Choroid plexus epithelial cell (primary cell): ENCODE results near the gene UPK2.

ENCODE experiments used
- DNase-seq: peaks from one replicate; pipeline ENCODE4 v3.0.0-alpha.2; 2010; ENCODE audit warnings: low read depth
- H3K4me3 ChIP-seq: 2 replicates; pipeline ENCODE4 v1.5.1; 2011; ENCODE audit warnings: low read depth, mild to moderate bottlenecking, control low read depth, low read length, moderate library complexity
- CTCF ChIP-seq: conservative IDR thresholded peaks from 2 replicates; pipeline ENCODE4 v1.5.1; 2011; ENCODE audit warnings: low read depth, mild to moderate bottlenecking, control low read depth, inconsistent platforms, low read length, moderate library complexity

Gene UPK2

GRCh38 chr11:118927554-118928100 is 28.5 kb upstream of the UPK2 start:
- peak overlapping the region; percentile 78 for H3K4me3 ChIP-seq
- DNase-seq, result no peak
- TF ChIP-seq CTCF, result no peak

- TF ChIP-seq CTCF, result peak; percentile 94
- H3K4me3 ChIP-seq, result peak overlapping the region; percentile 78
- peak; percentile 94 for DNase-seq
These were observed 27.8 kb upstream of the UPK2 start for GRCh38 chr11:118928101-118928869.

- peak; percentile 60 for DNase-seq
- peak overlapping the region; percentile 78 for H3K4me3 ChIP-seq
- TF ChIP-seq CTCF, result no peak
These were observed 27.1 kb upstream of the UPK2 start for GRCh38 chr11:118928870-118929500.

GRCh38 chr11:118929501-118930093 is 26.5 kb upstream of the UPK2 start:
- TF ChIP-seq CTCF, result no peak
- peak; percentile 88 for DNase-seq
- peak overlapping the region; percentile 78 for H3K4me3 ChIP-seq

- DNase-seq, result peak; percentile 77
- peak; percentile 94 for TF ChIP-seq CTCF
- peak overlapping the region; percentile 78 for H3K4me3 ChIP-seq
These were observed 25.9 kb upstream of the UPK2 start for GRCh38 chr11:118930094-118930712.

DNA sequence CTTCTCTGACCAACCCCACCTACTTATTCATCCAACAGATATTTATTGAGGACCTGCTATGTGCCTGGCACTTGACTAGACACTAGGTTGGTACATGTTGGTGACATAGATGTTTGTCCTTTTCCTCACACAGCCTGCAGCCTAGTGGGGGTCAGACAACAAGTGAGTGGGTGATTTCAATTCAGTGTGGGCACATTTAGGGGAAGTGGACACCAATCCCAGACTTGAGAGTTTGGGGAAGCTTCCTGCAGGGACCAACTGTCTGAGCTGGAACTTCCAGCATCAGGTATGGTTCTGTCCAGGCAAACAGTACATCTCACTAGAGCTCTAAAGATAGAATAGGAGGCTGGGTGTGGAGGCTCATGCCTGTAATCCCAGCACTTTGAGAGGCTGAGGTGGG is 24.5 kb upstream of the UPK2 start:
- H3K4me3 ChIP-seq, result no peak overlapping the region
- no peak for TF ChIP-seq CTCF
- no peak for DNase-seq
